DMS153 treated with DMSO at 0.1 percent for 48 hours (cell line): ENCODE results near the gene TES.

Experiments
- DNase-seq: peaks from one replicate; lab custom pipeline; 2025; ENCODE audit not compliant: unreplicated experiment; lab: John Stamatoyannopoulos, UW

The TES gene

DNA sequence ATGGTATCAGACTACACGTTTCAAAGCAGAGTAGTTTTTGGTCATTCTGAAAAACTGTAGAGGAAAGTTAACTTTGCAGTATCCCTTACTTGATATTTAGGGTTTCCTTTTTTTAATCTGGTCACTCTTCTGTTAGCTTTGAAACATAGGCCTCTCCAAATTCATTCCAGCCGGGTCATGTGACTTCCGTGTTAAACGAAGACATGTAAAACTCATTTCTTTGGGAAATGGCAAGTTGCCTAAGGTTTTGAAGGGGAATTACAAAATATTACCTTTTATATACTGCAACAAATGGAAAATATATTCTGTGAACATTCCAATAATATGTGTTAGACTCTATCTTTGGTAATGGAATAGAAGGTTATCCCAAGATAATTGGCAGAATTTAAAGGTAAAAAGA is 9.5 kb downstream of the TES start:
- no peak for DNase-seq

DNA sequence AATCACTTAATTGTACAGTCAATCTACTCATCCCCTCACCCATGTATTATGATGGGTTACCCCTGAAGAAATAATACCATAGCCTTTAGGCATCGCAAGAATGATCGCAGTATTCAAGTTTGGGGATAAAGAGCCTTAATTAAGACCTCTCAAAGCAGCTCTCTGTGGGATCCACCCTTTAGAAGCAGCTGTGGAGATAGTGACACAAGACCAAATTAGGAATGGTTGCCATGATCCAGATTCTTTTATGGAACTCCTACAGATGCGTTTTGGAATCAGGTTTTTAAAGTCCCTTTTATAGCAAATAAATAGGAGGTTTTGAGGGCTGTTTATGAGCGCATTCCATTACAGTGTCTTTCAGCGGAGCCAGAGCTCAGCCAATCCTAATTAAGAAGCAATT is 12.2 kb downstream of the TES start:
- DNase-seq = no peak

DNA sequence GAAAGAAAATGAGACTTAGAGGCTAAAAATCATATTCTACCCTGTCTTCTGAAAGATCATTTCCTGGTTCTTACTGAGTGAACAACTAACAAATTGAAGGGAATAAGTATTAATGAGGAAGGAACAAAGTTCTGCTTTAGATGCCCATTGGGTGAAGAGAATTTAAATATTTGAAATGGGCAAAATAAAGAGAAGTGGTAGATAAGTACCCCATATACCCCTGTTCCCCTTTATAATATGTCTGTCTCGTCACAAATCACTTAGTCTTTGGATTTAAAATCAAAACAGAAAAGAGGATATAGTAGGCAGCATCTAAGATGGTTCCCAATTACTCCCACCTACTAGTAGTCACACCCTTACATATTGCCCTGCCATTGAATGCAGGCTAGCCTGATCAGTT is 13.2 kb downstream of the TES start:
- DNase-seq = no peak

DNA sequence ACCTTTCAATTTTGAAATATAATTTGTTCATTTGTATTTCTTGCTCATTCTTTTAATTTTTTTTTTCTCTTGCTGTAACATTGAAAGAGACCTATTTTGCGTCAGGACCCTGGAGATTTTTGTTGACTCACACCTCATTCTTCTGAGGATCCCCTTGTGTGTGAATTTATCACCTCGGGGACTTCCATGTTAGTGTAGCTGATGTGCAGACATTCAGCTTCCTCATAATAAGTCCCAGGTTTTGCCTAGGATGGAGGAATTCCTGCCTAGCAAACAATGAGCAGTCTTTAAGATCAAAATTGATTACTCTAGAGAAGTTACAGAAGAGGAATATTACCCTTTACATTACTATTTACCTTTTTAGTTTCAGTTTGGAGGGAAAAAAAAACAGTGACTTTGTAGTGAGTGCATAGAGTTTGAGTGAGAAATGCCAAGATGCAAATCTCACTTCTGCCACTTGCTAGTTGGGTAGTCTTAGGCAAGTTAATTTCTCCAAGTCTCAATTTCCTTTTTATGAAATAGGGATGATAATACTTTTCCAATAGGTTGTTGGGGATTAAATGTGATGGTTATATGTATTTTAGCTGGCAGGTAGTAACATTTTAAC is 14.3 kb downstream of the TES start:
- DNase-seq = no peak

DNA sequence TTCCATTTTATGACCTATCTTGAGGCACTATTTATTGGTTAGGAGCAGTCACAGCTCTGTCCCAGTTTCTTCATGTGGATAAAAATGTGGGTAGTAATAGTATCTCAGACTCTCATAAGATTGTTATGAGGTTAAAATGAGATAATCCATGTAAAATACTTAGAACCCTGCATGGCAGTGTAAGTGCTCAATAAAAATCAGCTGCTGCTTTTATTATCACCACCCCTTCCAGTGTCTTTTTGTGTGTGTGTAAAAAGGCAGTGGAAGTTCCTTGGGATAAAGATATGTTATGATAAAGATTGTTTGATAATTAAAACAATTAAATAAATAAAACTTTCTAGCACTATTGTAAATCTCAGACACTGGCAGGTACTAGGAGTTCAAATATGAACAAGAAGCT is 15.5 kb downstream of the TES start:
- DNase-seq = no peak

DNA sequence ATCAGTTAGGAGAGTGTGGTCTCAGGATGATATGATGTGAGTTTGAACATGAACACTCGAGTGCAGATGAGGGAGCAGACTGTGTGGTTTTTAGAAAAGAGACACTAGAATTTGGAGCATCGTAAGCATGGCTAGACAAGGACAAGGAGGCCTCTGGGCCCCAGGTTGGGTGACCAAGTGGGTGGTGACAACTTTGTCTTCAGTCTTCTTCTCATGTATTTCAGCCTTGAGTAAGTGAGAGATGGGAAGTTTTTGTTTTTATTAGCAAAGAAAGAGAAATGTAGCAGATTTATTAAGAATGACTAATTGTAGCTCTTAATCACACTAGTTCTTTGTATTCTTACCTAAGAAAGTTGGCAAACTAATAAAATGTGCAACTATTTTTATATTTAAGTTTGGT is 16.3 kb downstream of the TES start:
- no peak for DNase-seq

DNA sequence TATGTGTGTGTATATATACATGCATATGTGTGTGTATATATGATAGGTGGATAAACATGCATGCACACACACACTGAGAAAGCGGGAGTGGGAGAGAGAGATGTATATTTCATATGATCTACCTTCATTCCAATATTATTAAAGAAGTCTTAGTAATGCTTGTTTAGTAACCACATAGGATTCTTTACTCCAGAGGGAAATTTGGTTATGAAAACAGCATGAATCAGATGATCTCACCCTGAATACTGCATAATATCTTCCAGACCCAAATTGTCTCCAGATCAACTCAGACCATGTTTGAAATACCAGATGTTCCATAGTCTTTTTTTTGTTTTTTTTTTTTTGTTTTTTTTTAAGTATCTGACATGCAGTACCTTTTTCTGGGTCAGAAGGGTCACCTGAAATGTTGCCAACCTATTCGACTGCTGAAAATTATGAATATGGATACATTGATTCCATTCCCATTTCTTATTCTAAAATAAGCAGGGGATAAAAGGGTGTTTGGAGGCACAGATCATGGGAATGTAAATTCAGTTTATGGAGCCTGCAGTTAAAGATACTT is 17.4 kb downstream of the TES start:
- no peak for DNase-seq

DNA sequence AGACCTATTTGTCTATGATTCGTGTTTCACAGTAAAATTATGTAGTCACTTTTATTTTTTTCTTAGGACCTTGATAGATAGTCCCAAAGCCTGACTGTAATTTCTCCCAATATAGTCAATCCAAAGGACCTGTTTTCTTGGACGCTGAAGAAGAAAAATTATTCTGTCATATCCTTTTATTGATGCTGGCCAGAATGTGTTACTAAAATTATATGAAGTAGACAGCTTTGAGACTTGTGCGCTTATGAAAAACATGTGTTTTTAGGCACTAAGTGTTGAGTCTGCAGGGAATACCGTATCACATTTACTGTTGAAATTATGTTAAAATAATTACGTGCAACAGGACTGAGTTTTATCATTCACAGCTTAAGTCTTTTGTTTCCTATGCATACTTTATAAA is 17.9 kb downstream of the TES start:
- no peak for DNase-seq

DNA sequence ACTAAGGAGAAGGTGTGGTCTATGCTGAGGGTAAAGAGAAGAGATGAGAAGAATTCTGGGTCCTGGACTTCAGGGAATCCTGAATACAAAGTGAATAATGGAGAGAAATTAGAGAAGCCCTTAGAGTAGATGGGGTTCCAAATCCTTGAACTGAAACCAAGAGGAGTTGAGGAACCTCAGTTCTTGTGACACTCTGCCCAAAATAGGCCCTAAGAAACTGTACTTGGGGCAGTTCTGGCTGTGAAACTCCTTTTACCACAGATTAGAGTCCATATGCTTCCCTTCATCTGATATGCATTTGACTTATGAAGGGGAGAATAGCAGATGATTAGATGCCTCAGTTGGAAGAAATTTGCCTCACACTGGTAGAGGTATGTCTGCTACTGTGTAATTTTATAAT is 19.0 kb downstream of the TES start:
- no peak for DNase-seq

DNA sequence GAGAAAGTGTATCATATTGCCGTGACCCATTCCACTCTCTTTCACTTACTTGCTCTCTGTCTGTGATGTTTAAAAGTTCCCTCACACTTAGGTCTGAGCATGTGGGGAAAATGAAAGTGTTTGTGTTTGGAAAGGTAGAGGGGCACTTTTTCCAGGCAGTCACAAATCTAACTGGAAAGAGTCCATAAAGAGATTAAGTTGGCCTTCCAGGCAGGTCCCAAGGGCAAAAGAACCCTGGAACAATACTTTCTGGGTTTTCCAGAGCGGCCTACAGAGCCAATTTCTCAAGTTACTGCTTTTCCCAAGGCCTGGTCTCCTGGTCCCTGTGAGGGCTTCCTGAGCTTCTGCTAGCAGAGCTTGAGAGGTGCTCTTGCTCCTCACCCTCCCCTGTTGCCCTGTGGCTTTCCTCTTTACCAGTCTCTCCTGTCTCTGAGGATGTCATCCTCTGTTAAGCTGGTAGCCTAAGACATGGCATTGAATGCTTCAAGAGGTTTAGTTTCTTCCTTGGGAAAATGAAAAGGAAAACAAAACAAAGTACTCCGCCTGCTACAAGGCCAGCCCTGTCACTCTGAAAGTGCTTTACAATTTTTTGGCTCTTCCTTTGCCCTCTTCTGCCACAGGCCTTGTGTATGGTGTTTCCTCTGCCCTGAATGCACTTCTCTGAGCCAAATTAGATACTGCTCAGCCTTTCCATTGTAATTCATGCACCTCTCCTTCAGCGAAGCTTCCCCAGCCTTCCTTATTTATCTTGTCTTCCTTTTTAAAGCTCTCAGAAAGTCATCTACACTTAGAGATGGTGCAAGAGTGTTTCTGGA is 20.1 kb downstream of the TES start:
- no peak for DNase-seq

DNA sequence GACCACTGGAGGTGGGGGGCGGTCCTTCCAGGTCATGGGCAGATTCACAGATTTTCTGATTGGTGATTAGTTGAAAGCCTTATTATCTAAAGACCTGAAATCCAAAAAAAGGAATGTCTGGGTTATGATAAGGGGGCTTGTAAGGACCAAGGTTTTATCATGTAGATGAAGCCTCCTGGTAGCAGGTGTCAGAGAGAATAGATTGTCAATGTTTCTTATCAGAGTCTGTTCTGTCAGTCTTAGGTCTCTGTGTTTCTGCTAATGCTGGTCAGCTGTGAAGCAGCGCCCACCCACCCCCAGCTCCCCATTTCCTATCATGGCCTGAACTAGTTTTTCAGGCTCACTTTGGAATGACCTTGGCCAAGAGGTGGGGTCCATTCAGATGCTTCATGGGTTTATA is 21.2 kb downstream of the TES start:
- no peak for DNase-seq

DNA sequence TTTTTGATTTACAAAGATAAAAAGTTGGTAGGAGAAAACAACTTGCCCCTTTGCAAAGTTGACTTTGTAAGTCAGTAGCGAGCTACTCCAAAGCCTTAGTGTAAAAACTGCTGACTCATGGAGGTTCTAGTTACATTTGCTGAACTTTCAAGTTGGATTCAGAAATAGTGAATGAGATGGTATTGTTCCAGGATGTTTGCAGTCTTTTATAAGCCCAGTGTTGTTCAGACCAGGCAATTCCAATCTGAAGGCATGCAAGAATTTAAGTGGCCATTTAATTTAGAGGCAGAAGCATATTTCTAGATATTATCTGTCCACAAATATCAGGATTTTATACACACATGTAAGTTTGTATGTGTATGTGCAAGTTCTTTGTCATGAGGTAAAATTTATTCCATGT is 21.6 kb downstream of the TES start:
- no peak for DNase-seq

DNA sequence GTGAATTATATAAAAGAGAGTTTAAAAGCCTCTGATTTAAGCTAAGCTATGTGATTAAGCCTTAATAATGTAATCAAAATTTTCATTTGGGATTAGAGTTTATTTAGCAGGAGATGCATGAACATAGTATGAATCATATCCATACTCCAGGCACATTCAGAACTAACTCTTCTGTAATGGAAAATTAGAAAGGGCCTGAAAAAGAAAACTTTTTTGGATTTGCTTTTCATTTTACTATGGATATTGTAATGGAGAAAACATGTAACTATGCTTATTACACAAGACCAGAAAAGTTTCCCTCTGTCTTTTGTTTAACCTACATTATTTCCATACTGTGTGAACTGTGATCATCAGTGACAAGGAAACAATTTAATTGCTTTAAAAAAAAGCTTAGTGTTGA is 22.0 kb downstream of the TES start:
- DNase-seq = no peak

DNA sequence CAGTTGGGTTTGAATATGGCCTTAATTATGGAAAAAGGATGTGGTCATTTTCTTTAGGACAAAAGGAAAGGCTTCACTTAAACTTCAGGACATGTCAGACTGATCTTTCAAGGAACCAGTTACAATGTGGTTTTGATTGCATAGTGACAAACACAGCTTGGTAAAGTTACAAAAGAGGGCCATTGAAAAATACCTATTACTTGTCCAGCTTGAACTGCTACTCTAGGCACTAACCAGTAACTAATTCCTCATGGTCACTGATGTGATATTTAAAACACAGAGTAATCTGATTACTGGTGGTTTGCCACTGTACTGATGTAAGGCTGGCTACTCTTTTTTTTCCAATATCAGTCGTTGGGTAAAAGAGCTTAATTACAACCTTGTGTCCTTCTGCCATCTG is 22.6 kb downstream of the TES start:
- DNase-seq = no peak

DNA sequence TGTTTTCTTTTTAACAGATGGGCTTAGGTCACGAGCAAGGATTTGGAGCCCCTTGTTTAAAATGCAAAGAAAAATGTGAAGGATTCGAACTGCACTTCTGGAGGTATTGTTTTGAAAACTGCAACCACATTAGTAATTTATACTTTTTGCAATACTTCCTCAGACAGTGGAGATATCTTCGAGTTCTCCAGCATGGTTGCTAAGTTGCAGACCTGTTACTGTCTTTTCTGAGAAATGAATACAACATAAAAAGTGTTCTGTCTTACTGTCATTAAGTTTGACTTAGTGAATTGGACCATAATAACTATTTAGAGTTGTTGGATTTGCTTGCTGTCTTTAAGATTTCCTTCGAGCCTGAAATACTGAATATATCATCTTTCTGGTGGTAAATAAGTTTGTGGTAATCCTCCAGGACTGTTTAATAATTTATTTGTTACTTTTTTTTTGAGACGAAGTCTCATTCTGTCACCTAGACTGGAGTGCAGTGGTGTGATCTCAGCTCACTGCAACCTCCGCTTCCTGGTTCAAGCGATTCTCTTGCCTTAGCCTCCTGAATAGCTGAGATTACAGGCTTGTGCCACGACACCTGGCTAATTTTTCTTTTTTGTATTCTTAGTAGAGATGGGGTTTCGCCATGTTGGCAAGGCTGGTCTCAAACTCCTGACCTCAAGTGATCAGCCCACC is 24.3 kb downstream of the TES start:
- no peak for DNase-seq

DNA sequence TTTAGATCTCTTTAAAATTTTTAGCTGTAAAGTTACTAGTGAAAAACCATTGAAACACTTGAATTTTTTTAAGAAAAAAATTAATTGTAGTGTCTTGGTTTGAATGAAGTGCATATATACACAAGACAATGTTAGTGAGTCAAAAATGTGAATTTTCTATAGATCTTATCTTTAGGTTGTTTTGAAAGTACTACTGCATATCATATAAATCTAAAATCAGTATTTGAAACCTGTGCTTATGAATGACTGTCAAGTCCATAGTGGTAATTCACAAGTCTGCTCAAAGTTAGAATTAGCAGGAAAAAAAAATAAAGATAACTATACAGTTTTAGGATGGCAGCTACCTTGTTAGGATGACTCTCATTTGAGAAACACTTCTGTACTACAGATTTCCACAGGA is 25.0 kb downstream of the TES start:
- DNase-seq = no peak

DNA sequence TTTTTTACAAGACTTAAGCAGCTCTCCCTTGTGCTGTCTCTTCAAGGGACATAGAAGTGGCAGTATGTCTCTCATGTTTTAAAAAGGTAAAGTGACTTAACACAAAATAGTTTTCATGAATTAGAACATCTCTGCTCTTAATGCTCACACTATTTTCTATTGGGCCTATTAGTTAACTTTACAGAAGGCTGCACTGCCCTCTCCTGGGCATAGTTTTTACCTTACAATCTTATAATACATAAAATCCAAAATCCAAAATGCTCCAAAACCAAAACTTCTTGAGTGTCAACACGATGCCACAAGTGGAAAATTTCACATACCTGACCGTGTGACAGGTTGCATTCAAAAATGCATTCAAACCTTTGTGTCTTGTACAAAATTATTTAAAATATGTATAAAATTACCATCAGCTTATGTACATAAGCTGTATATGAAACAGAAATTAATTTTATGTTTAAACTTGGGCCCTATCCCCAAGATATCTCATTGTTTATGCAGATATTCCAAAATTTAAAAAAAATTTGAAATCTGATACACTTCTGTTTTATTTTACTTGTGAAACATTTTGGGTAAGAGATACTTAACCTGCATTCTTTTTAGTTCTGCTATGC is 25.8 kb downstream of the TES start:
- DNase-seq = peak; percentile 55

DNA sequence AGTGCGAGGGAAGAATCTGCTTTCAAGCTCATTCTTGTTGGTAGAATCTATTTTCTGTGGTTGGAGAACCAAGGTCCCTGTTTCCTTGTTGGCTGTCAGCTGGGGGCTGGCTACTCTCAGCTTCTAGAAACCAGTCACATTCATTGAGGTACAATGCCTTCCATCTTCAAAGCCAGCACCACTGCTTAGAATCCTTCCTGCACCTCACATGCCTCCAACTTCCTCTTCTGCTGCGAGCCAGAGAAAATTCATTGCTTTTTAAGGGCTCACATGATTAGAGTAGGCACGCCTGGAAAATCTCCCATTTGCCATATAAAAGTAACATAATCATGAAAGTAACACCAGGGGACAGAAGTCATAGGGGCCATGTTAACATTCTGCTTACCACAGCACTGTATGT is 28.7 kb downstream of the TES start:
- DNase-seq = no peak

DNA sequence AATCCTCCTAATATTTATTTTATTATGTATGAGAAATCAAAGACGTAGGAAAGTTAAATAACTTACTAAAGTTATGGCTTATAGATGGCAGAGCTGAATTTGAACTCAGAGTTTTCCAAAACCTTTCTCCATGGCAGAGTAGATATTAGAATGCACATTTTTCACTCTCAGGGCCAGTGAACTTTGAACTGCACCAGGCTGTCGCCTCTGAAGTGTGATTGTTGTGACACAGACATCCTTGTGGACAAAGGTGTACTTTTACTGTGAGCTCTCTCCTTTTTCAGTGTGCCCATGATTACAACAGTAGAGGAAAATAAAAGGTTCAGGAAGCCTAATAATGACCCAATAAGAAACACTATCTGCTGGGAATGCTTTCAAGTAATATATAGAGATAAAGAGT is 29.1 kb downstream of the TES start:
- no peak for DNase-seq

DNA sequence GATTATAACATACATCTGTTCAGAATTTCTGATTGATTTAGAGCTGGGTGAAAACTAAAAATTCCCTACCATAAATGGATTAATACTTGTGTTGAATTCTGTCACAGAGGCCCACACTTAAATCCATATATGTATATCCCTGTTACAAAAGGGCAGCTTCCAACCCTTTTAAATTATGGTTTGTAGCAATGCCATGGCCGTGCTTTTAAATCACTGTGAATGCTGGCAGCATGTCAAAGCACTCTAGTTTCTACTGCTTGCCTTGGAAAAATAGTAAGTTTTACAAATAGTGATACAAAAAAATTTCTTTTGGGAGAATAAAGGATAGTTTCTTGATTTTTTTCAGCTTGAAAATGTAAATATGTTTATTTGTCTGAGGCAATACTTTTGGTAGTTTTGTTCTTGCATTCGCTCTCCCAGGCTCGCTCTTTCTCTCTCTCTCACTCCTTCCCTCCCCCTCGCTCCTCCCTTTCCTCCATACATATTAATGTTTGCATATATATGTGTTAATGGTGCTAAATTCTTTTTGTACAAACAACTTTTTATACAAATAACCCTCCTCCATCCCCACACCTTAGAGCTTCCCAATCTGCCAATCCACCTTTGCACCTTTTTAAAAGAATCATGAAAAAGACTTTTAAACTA is 29.8 kb downstream of the TES start:
- no peak for DNase-seq

DNA sequence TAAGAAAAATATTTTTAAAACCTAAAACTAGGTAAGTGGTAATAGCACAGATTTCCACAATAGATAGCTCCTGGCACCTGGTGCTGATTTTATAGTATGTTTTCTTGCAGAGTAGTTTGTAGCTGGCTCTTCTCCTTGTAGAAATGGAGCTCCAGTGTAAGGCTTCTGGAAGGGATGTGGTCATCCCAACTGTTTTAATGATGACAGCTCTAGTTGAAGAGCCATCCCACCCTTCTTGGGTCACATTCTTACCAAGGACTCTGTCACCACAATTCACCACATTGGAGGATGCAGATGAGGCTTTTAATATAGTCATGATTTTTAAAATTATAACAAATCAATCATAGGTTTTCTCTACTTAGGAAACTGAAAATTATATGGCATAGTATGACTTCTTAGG is 31.0 kb downstream of the TES start:
- DNase-seq = no peak
